HCT116 (cell line): Measurements from ENCODE around the gene RBBP8. TPM values are rescaled to one million over a fixed set of nuclear protein-coding genes. Genes with fewer than 3 reads are reported as not detected.

Source experiments
- ATAC-seq: fragments of 200-7000 bp; cut with Tn5 transposase; 2 replicates; pipeline ENCODE4 v1.9.1; 2020; ENCODE audit warnings: mild to moderate bottlenecking, moderate library complexity
- BruUV-seq: library from RNA; stranded (reverse); fragments of 400-500 nt; replicated peaks from 2 replicates; lab custom pipeline; 2021; lab: Mats Ljungman, UMichigan
- CTCF ChIA-PET: fragments of 300-600 bp; sonication (Branson Sonifier 250); formaldehyde crosslinking; loops from one replicate; lab custom pipeline; 2021; ENCODE audit warnings: antibody characterized with exemption; lab: Charles Lee
- POLR2A ChIA-PET: fragments of 300-600, 350-600 bp; sonication (Branson Sonifier 250); formaldehyde crosslinking; loops from one replicate; lab custom pipeline; 2021; ENCODE audit warnings: antibody characterized with exemption; lab: Charles Lee
- RAD21 ChIA-PET, 2 experiments: fragments of 300-600 bp; sonication (Branson Sonifier 250); formaldehyde crosslinking; loops; one replicate each; lab custom pipeline; 2023; ENCODE audit warnings: low total read pairs in 2 of 2; ENCODE audit not compliant: uncharacterized antibody in 2 of 2, unreplicated experiment in 2 of 2, low non-redundant PET in 1 of 2; lab: Charles Lee
- DNase-seq: peaks from one replicate; pipeline ENCODE4 v3.0.0-alpha.2; 2010; ENCODE audit warnings: low read depth, low spot score
- H2AFZ ChIP-seq: fragments of 200-600 bp; shearing (Covaris generic), sonication (generic); 2 replicates; pipeline ENCODE4 v1.6.1; 2017; ENCODE audit warnings: low read depth, mixed run types, mixed read lengths, antibody characterized with exemption, low read length; ENCODE audit not compliant: poor library complexity, severe bottlenecking
- H3K27ac ChIP-seq: 2 replicates; pipeline ENCODE4 v1.5.1; 2012; ENCODE audit warnings: low read depth, low read length
- H3K27me3 ChIP-seq: fragments of 200-600 bp; sonication (generic); 2 replicates; pipeline ENCODE4 v1.6.1; 2016; ENCODE audit warnings: mixed run types, low read length, mixed read lengths; ENCODE audit not compliant: insufficient read depth
- H3K36me3 ChIP-seq, 2 experiments: fragments of 200-500 bp in 1 of 2; fragments of 200-600 bp in 1 of 2; sonication (Bioruptor generic) in 1 of 2; sonication (generic) in 1 of 2; 2 replicates each; pipeline versions ENCODE4 v1.5.1 to v1.6.1; 2014 to 2016; ENCODE audit warnings: low read length in 2 of 2, inconsistent platforms in 1 of 2, mixed read lengths in 1 of 2, mixed run types in 1 of 2; ENCODE audit not compliant: insufficient read depth in 2 of 2, control insufficient read depth in 1 of 2
- H3K4me1 ChIP-seq, 2 experiments: fragments of 200-600 bp in 1 of 2; sonication (generic) in 1 of 2; 2 replicates each; pipeline versions ENCODE4 v1.5.1 to v1.6.1; 2012 to 2017; ENCODE audit warnings: low read length in 2 of 2, inconsistent platforms in 1 of 2, mild to moderate bottlenecking in 1 of 2, mixed read lengths in 1 of 2, mixed run types in 1 of 2, moderate library complexity in 1 of 2; ENCODE audit not compliant: insufficient read depth in 2 of 2, control insufficient read depth in 1 of 2
- H3K4me2 ChIP-seq: fragments of 200-600 bp; sonication (generic); 2 replicates; pipeline ENCODE4 v1.6.1; 2017; ENCODE audit warnings: mixed run types, low read length, mixed read lengths
- H3K4me3 ChIP-seq, 2 experiments: fragments of 200-600 bp in 1 of 2; sonication (generic) in 1 of 2; replicated peaks in 1 of 2; 2 replicates each; pipeline ENCODE4 v1.5.1; 2011 to 2016; ENCODE audit warnings: low read length in 2 of 2, control low read depth in 1 of 2, low read depth in 1 of 2, mild to moderate bottlenecking in 1 of 2, mixed read lengths in 1 of 2, mixed run types in 1 of 2
- H3K79me2 ChIP-seq: fragments of 200-600 bp; sonication (generic); 2 replicates; pipeline ENCODE4 v1.6.1; 2017; ENCODE audit warnings: mild to moderate bottlenecking, mixed run types, low read length, moderate library complexity, mixed read lengths; ENCODE audit not compliant: insufficient read depth
- H3K9ac ChIP-seq: fragments of 200-600 bp; sonication (generic); 2 replicates; pipeline ENCODE4 v1.6.1; 2016; ENCODE audit warnings: low read length, mixed read lengths
- H3K9me2 ChIP-seq: fragments of 200-600 bp; sonication (generic), shearing (Covaris generic); 2 replicates; pipeline ENCODE4 v1.6.1; 2017; ENCODE audit warnings: mixed run types, mild to moderate bottlenecking, moderate library complexity; ENCODE audit not compliant: insufficient read depth
- H3K9me3 ChIP-seq, 2 experiments: fragments of 200-500 bp in 1 of 2; fragments of 200-600 bp in 1 of 2; sonication (Bioruptor generic) in 1 of 2; sonication (generic) in 1 of 2; 2 replicates each; pipeline ENCODE4 v1.6.1; 2014 to 2017; ENCODE audit warnings: low read length in 2 of 2, mixed read lengths in 2 of 2, inconsistent platforms in 1 of 2, low read depth in 1 of 2, mild to moderate bottlenecking in 1 of 2, mixed run types in 1 of 2, moderate library complexity in 1 of 2; ENCODE audit not compliant: control insufficient read depth in 1 of 2, insufficient read depth in 1 of 2
- H4K20me1 ChIP-seq: fragments of 200-600 bp; sonication (generic), shearing (Covaris generic); 2 replicates; pipeline ENCODE4 v1.6.1; 2017; ENCODE audit warnings: mixed run types, mild to moderate bottlenecking, moderate library complexity; ENCODE audit not compliant: insufficient read depth
- CBX3 ChIP-seq: IDR thresholded peaks from 2 replicates; pipeline ENCODE4 v1.6.1; 2012; ENCODE audit warnings: low read depth
- CEBPB ChIP-seq: IDR thresholded peaks from 2 replicates; pipeline ENCODE4 v1.6.1; 2012; ENCODE audit warnings: low read depth
- EGR1 ChIP-seq: IDR thresholded peaks from 2 replicates; pipeline ENCODE4 v1.6.1; 2012; ENCODE audit warnings: low read depth
- EZH2 ChIP-seq: fragments of 200-600 bp; sonication (generic); IDR thresholded peaks from 2 replicates; pipeline ENCODE4 v1.6.1; 2017; ENCODE audit warnings: antibody characterized with exemption, mixed run types
- EZH2phosphoT487 ChIP-seq: fragments of 200-600 bp; IDR thresholded peaks from 2 replicates; pipeline ENCODE4 v1.6.1; 2018; ENCODE audit warnings: antibody characterized with exemption, borderline replicate concordance
- FOSL1 ChIP-seq: IDR thresholded peaks from 2 replicates; pipeline ENCODE4 v1.6.1; 2012; ENCODE audit warnings: low read depth
- JUND ChIP-seq: IDR thresholded peaks from 2 replicates; pipeline ENCODE4 v1.6.1; 2012
- POLR2A ChIP-seq: IDR thresholded peaks from 2 replicates; pipeline ENCODE4 v1.7.0; 2011; ENCODE audit warnings: borderline replicate concordance; ENCODE audit not compliant: insufficient read depth, insufficient read length; ENCODE audit errors: extremely low read depth
- POLR2AphosphoS5 ChIP-seq: IDR thresholded peaks from 2 replicates; pipeline ENCODE4 v1.6.1; 2011; ENCODE audit warnings: mild to moderate bottlenecking, low read depth, low read length, moderate library complexity
- RAD21 ChIP-seq: IDR thresholded peaks from 2 replicates; pipeline ENCODE4 v1.6.1; 2012; ENCODE audit warnings: low read depth, mild to moderate bottlenecking
- SIN3A ChIP-seq: IDR thresholded peaks from 2 replicates; pipeline ENCODE4 v1.6.1; 2012; ENCODE audit warnings: low read depth
- SP1 ChIP-seq: IDR thresholded peaks from 2 replicates; pipeline ENCODE4 v1.6.1; 2012; ENCODE audit warnings: low read depth
- TCF7L2 ChIP-seq: IDR thresholded peaks from 2 replicates; pipeline ENCODE4 v1.7.0; 2011; ENCODE audit warnings: borderline replicate concordance, inconsistent platforms; ENCODE audit not compliant: insufficient read depth, insufficient read length; ENCODE audit errors: extremely low read depth
- YY1 ChIP-seq: IDR thresholded peaks from 2 replicates; pipeline ENCODE4 v1.6.1; 2011; ENCODE audit warnings: low read length, low read depth, moderate library complexity, mild to moderate bottlenecking; ENCODE audit not compliant: insufficient replicate concordance; ENCODE audit errors: extremely low read depth
- ZFX ChIP-seq: fragments of 450-650 bp; IDR thresholded peaks from 2 replicates; pipeline ENCODE4 v1.6.1; 2017
- ZNF274 ChIP-seq: fragments of 200-500 bp; sonication (Bioruptor generic); IDR thresholded peaks from 2 replicates; pipeline ENCODE4 v1.6.1; 2014; ENCODE audit warnings: mild to moderate bottlenecking, low read depth, low read length, inconsistent platforms
- intact Hi-C: fragments of 100-400 bp; cut with micrococcal nuclease; formaldehyde crosslinking; loops from 2 replicates; pipeline ENCODE4 v1.10.0; 2022
- total RNA-seq: library from RNA; stranded (reverse); gene quantifications from one replicate; pipeline ENCODE4 v1.2.1, GENCODE V29; 2021; ENCODE audit not compliant: unreplicated experiment
- TF ChIP-seq, protein P1 (sequence below): IDR thresholded peaks from 2 replicates; pipeline ENCODE4 v1.6.1; 2012
- TF ChIP-seq, protein P2 (sequence below), 3 experiments: fragments of 200-600 bp in 1 of 3; sonication (generic) in 1 of 3; IDR thresholded peaks in 2 of 3; conservative IDR thresholded peaks in 1 of 3; 2 replicates each; pipeline ENCODE4 v1.5.1; 2012 to 2017; ENCODE audit warnings: low read depth in 2 of 3, low read length in 2 of 3, antibody characterized with exemption in 1 of 3, borderline replicate concordance in 1 of 3, control low read depth in 1 of 3, mild to moderate bottlenecking in 1 of 3, mixed read lengths in 1 of 3, mixed run types in 1 of 3, moderate library complexity in 1 of 3; ENCODE audit not compliant: insufficient read depth in 1 of 3
- TF ChIP-seq, protein P3 (sequence below): IDR thresholded peaks from 2 replicates; pipeline ENCODE4 v1.6.1; 2012

The RBBP8 gene
- total RNA-seq, 1 experiment from 2014 or later = 66.6 TPM

DNA sequence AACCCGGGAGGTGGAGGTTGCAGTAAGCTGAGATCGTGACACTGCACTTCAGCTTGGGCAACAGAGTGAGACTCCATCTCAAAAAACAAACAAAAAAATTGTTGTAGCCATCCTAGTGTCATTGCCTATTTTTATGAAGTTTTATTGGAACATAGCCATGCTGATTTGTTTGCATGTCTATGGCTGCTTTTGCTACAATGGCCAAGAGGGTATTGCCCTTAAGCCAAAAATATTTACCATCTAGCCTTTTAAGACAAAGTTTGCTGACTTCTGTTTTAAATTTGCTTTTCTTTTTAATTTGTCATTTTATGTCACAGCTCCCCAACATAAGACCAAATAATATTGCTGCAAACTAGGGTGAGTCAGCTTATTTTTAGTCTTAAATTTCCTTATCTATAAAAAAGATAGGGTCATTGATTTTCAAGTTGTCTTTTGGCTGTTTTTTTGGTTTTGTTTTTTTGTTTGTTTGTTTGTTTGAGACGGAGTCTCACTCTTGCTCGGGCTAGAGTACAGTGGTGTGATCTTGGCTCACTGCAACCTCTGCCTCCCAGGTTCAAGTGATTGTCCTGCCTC lies 132.2 kb downstream of the RBBP8 start:
- H3K79me2 ChIP-seq = no peaks in the 10 kb centered on the region
- peaks cover 0 to 5% of the 10 kb centered on the region in 2 experiments; a peak in 1 of 4 replicates for H3K9me3 ChIP-seq
- H2AFZ ChIP-seq = no peak overlapping the region
- no peaks in the 10 kb centered on the region for H3K27me3 ChIP-seq
- CTCF ChIA-PET = no interaction called here
- RAD21 ChIA-PET = no interaction called here
- intact Hi-C loops = no loop called here
- H3K4me1 ChIP-seq = no peaks in the 10 kb centered on the region
- POLR2A ChIA-PET = no interaction called here
- no peak overlapping the region for H3K4me3 ChIP-seq
- no peaks in the 10 kb centered on the region for H3K9me2 ChIP-seq
- TF ChIP-seq CEBPB (no peak), EGR1 (no peak), CBX3 (no peak), TCF7L2 (no peak)
- no peaks in the 10 kb centered on the region for H4K20me1 ChIP-seq
- no peak overlapping the region for H3K4me2 ChIP-seq
- no peaks in the 10 kb centered on the region for H3K36me3 ChIP-seq
- H3K9ac ChIP-seq = no peak overlapping the region
- BruUV-seq = no TSS peak
- DNase-seq (no peak), ATAC-seq (no peak)
- H3K27ac ChIP-seq = no peak overlapping the region

DNA sequence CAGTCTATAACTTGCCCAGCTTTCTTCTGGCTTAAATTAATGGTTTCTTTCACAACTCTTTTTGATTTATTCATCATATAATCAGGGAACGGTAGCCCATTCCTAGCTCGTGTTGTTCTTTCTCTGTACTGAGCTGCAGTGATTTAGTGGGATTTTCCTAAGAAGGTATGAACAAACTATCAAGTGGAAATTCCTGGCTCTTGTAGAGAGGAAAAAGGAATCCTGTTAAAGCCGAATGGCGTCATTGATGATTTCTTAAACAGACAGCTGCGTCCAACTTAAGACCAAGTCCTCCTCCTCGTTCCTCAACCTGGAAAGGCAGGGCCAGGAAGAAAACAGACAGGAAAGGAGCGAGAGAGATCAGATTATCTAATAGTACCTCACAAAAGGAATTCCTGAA lies 132.9 kb downstream of the RBBP8 start:
- Histone ChIP-seq H3K36me3 (no peaks in the 10 kb centered on the region), H3K27ac (no peak overlapping the region), H3K4me3 (no peak overlapping the region), H2AFZ (no peak overlapping the region), H3K4me2 (no peak overlapping the region), H3K27me3 (no peaks in the 10 kb centered on the region), H4K20me1 (no peaks in the 10 kb centered on the region), H3K79me2 (no peaks in the 10 kb centered on the region), H3K9me3 (peaks cover 0 to 5% of the 10 kb centered on the region in 2 experiments; a peak in 1 of 4 replicates), H3K4me1 (no peaks in the 10 kb centered on the region), H3K9me2 (no peaks in the 10 kb centered on the region), H3K9ac (no peak overlapping the region)
- ATAC-seq (no peak), DNase-seq (no peak)
- intact Hi-C loops = no loop called here
- BruUV-seq = no TSS peak
- POLR2A ChIA-PET = no interaction called here
- TF ChIP-seq ZNF274 (no peak), CEBPB (no peak), YY1 (no peak), CBX3 (no peak), EGR1 (no peak), RAD21 (no peak), EZH2phosphoT487 (no peak), POLR2A (no peak), JUND (no peak), POLR2AphosphoS5 (no peak), SP1 (no peak), FOSL1 (no peak), ZFX (no peak), EZH2 (no peak), SIN3A (no peak)
- TF ChIP-seq, protein P1, sequence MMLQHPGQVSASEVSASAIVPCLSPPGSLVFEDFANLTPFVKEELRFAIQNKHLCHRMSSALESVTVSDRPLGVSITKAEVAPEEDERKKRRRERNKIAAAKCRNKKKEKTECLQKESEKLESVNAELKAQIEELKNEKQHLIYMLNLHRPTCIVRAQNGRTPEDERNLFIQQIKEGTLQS = no peak
- TF ChIP-seq, protein P2, sequence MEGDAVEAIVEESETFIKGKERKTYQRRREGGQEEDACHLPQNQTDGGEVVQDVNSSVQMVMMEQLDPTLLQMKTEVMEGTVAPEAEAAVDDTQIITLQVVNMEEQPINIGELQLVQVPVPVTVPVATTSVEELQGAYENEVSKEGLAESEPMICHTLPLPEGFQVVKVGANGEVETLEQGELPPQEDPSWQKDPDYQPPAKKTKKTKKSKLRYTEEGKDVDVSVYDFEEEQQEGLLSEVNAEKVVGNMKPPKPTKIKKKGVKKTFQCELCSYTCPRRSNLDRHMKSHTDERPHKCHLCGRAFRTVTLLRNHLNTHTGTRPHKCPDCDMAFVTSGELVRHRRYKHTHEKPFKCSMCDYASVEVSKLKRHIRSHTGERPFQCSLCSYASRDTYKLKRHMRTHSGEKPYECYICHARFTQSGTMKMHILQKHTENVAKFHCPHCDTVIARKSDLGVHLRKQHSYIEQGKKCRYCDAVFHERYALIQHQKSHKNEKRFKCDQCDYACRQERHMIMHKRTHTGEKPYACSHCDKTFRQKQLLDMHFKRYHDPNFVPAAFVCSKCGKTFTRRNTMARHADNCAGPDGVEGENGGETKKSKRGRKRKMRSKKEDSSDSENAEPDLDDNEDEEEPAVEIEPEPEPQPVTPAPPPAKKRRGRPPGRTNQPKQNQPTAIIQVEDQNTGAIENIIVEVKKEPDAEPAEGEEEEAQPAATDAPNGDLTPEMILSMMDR (IDR thresholded peaks at IDR 0.05 in 2 of 3, conservative IDR thresholded peaks at IDR 0.05 in 1 of 3; ENCODE audit: borderline replicate concordance in 1 of 3, insufficient read depth in 1 of 3, low read depth in 2 of 3, low read length in 2 of 3) = no peak
- TF ChIP-seq, protein P3, sequence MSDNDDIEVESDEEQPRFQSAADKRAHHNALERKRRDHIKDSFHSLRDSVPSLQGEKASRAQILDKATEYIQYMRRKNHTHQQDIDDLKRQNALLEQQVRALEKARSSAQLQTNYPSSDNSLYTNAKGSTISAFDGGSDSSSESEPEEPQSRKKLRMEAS = no peak
- RAD21 ChIA-PET = no interaction called here
- CTCF ChIA-PET = no interaction called here
